ENCODE measurements around the gene LRRC3B. TPM values are rescaled to one million over a fixed set of nuclear protein-coding genes. Genes with fewer than 3 reads are reported as not detected.
"Not testable (repeated sequence)": the region's sequence is repeated elsewhere in the genome, so short reads cannot be mapped to it uniquely, and the experiment has no call there.

LRRC3B gene, protein sequence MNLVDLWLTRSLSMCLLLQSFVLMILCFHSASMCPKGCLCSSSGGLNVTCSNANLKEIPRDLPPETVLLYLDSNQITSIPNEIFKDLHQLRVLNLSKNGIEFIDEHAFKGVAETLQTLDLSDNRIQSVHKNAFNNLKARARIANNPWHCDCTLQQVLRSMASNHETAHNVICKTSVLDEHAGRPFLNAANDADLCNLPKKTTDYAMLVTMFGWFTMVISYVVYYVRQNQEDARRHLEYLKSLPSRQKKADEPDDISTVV
- not detected in 2 replicates for total RNA-seq (2014; rRNA removed; shearing (Covaris generic))

DNA sequence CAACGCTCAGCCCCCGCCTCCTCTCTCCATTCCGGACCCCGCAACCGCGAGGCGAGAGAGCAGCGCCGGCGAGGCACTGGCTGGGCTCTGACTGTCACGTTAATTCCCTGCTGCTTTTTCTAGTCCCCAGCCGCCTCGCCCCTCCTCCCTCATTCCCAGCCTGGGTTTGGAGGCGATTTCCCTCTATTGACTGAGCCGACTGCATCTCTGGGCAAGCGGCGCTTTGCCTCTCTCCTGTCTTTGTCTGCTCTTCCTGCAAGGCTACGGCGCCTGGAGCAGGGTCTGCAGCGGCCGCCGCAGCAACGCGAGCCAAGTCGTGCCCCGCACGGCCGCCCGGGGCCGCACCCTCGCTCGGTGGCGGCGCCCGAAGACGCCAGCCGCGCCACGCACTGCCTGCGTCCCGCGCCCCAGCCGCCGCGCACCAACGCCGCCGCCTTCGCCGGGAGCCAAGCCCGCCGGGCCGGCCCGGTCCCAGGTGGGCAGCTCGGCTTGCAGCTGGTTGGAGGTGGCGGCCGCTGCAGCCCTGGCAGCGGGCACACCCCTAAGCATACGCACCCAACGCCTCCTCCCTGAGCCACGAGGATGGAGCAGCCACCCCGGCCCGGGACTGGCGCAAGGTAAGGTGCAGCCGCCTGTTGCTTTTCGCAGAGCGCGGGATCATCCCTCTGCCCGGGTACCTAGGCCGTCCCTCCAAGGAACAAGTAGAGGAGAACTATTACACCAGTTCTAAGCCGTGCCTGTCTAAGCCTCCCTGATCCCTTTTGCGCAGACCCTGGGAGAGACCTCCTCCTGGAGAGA lies at the start of gene LRRC3B:
TSS of gene LRRC3B (plus strand) at position 152 of the 798 bp plus-strand sequence. CDS start 86,901 bp downstream, outside the sequence.
- DNase-seq (ENCODE audit: low read depth): no peak

DNA sequence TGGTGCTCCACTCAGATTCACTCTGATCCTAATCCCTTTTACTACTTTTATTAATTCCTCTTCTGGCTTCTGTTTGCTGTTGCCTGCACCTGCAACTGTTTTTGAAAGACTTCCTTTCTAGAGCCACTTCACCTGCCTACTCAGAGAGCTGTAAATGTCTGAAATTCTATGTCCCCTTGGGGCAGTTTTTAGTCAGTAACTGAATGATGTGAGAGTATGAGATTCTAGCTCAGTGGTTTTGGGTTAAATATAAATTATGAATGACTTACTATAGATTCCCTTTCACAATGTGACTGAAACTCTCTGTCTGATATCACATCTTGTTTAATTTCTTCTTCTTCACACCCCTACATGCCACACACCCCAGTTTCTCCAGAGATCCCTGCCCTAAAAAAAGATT lies 47.8 kb upstream of the LRRC3B start:
- DNase-seq (ENCODE audit: low read depth): no peak

DNA sequence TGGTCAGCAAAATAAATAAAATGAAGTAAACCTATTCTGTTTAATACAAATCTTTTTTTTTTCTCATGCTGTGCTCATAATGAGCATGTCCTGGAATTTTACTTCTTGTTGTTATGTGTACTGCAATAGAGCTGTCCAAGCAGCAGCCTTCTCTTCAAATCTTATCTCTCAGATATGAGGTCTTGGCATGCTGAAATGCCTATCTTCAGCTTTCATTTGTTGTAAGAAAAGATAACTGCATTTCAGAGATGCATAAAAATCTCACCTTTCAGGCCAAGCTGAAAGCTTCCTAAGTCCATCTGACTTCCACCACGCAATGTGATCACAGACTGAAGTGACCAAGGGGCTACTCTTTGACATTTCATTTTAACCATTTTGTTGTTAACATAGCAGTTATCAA lies 43.5 kb upstream of the LRRC3B start:
- no peak for DNase-seq (ENCODE audit: low read depth)

DNA sequence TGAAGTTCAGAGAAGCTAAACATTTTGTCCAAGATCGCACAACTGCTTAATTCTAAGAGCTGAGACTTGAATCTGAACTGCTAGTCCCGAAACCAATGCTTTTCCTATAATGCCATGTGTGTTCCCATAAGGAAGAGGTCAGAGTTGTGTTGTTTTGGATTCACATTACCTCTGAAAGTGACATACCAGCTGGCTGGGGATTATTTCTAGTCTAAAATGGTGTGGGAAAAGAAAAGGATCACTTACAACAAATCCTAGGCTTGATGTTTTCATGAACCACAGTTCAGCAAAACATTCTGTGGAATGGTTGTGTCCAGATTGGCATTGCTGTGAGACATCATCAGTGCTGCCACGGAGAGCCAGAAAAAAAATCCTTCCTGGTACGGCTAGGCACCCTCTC lies 35.0 kb upstream of the LRRC3B start:
- DNase-seq (ENCODE audit: low read depth): no peak

DNA sequence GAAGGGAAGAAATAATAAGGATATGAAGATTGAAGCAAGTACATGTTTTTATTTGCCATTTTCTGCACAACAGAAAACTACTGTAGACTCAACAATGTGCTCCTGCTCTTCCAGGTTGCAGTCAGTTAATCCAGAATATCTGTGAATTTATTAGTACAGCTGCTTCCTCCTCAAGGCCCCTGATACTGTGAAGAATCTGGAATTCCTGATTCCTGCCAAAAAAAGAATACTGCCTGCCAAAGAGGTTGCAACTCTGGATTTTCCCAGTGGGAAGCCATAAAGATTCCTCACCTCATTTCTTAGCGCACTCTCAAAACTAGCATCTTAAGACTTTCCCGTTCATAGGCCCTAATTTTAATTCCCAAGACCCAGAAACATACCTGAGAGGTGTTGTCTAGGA lies 33.6 kb upstream of the LRRC3B start:
- DNase-seq (ENCODE audit: low read depth): no peak

DNA sequence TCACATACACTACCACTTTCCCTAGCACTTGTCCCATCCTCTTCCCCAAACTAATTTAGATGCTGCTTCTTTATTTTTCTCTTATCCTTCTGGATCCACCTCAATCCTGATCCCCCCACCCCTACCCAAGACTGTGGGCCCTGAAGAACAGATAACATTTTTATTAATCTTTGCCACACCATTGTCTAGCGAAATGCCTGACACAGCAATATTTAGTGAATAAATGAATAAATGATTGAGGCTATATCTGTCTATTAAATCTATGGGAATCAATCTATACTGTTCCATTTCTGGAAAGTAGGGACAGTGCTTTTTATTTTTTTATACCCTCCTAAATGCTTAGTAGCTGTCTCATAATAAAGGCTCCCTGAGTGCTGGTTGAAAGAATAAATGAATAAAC lies 32.9 kb upstream of the LRRC3B start:
- no peak for DNase-seq (ENCODE audit: low read depth)

DNA sequence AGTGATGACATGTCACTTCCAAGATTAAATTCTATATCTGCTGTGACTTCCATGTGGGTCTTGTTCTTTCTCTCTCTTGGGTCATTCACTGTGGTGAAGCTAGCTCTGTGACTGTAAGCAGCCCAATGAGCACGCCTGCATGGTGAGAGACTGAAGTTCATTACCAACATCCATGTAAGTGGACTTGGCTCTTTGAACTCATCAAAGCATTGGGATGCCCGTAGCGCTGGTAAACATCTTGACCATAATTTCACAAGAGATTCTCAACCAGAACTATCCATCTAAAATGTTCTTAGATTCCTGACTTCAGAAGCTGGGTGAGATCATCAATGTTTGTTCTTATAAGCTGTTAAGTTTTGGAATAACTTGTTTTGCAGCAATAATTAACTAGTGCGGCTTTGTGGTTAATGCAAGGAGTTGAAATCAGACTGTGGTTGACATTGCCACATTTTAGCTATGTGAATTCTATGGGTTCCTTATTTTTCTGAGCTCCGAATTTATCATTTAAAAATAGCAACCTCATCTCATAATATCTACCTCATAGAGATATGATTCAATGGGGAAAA lies 31.6 kb upstream of the LRRC3B start:
- no peak for DNase-seq (ENCODE audit: low read depth)

DNA sequence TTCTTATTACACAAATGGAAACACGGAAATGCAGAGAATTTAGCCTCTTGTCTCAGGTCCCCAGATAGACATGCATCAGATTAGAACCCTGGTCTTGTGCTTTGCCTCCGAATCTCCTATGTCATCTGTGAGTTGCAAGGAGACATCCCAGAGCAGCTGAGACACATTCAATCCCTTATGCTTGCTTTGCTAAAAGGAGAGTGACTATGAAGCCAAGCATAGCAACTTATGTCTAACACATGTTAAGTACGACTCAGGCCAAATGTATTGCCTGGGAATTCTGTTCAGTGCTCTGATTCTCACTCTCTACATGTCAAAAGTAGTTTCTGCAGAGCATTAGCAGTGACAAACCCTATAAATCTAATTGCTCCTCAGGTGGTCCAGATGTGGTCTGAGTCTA lies 30.6 kb upstream of the LRRC3B start:
- no peak for DNase-seq (ENCODE audit: low read depth)

DNA sequence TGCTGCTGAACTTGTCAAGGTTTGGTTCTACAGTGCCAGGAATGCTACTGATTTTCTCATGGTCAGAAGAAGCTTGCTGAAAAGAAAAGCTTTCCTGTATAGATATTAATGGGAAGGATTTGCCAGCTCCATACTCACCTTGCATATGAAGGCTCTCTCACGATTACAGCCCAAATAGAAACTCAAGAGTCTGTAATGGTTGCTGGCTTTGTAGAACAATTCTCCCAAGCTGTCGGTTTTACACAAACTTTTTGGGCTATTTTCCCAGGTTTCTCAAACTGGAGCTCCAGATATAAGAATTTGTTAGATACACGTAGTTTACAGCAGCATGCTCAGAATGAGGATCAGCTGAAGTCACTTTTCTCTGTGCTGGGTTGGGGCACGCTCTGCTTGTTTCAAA lies 30.1 kb upstream of the LRRC3B start:
- no peak for DNase-seq (ENCODE audit: low read depth)

DNA sequence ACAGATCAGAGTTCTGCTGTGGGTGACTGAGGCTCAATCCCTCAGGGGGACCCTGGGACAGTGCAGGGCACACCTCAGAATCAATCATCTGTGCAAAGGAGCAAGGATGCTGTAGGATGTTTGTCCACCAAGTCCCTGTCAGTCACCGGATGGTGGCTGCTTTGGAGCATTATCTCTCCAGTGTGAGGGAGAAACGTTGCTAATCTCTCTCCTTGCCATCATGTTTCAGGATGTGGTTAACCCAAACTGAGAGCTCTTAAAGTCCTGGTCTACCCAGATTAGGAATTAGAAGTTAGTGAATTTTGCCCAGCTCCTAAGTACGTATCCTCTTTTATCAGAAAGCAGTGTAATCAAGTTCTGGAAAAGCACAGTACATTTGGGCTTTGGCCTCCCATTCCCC lies 26.2 kb upstream of the LRRC3B start:
- no peak for DNase-seq (ENCODE audit: low read depth)

DNA sequence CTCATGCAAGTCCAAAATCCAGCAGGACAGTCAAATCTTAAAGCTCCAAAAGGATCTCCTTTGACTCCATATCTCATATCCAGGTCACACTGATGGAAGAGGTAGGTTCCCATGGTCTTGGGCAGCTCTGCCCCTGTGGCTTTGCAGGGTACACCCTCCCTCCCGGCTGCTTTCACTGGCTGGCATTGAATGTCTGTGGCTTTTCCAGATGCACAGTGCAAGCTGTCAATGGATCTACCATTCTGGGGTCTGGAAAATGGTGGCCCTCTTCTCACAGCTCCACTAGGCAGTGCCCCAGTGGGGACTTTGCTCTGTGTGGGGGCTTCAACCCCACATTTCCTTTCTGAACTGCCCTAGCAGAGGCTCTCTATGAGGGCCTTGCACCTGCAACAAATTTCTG lies 19.3 kb upstream of the LRRC3B start:
- not testable (repeated sequence) for DNase-seq (ENCODE audit: low read depth)

DNA sequence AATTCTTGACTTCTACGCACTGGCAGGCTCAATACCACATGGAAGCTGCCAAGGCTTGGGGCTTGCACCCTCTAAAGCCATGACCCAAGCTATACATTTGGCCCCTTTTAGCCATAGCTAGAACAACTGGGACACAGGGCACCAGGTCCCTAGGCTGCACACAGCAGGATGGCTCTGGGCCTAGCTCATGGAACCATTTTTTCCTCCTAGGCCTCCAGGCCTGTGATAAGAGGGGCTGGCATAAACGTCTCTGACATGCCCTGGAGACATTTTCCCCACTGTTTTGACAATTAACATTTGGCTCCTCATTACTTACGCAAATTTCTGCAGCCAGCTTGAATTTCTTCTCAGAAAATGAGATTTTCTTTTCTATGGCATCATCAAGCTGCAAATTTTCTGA lies 18.8 kb upstream of the LRRC3B start:
- DNase-seq (ENCODE audit: low read depth): not testable (repeated sequence)

DNA sequence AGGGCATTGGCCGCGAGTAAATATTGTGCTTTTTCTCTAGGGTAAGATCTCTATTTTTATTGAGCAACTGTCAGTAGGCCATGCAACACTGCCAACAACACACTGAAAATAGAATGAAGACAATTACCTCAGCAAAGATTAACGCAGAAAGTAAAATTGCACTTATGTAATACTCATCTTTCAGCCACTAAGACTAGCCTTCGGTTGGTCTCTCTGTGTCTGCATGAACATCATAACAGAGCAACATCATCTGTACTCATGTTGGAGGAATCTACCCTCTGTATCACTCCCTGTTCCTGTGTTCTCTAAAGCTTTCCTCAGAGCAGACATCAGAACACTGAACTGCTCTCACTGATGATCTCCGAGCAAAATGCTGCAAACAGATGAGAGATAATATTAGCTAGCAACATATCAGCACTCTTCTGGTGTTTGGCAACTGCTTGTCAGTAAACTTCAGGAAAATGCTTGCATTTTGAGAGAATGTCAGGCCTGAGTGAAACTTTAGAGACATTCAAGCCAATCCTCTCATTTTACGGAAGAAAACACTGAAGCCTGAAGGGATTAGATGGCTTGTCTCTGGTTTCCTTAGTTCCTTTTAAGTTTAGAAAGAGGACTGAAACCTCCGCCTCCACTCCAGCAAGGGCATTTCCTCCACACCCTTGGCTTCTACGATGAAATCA lies 8.4 kb upstream of the LRRC3B start:
- no peak for DNase-seq (ENCODE audit: low read depth)

DNA sequence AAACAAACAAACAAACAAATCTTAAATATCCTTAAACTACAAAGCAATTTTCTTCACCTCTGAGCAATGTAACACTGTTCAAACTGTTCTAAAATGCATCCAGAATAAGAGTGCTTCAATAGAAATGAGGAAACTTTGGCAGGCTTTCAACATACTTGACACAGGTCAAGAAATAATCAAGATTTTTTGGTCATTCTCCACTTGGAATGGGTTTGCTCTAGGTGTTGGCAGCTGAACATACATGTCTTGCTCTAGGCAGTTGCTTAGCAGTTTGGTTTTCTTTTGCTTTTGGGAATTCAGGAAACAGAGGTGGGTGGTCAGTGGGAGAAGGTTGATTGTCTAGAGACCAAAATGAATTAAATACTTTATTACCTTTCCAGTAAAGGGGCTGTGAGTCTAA lies 1.4 kb upstream of the LRRC3B start:
- no peak for DNase-seq (ENCODE audit: low read depth)

DNA sequence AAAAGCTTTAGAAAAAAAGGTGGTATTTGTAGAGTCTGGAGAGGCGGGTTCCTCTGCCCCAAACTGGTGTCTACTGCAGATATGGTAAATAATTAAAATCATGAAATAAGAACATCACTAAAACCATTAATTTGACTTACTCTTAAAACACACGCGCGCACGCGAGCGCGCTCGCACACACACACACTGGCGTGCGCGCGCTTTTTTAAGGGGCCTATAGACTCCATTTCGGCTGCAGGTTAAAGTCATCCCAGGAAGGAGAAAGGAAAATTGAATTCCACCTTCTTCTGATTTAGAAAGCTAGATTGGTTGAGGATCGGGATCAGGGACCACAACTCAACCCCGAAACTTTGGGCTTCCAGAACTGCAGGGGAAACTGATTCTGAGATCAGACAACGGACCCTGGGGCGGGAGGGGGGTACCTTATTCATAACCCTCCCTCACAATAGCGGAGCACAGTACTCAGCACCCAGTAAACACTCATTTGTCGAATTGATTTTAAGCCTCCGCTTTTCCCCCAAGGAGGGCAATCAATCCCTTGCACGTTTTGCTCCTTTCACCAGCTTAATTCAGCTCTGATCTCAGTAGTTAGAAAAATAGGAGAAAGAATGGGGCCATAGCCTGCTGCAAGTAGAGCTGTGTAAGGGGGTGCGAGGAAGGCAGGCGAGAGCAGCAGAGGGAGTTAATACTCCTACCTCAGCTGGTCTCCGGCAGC lies 509 bp upstream of the LRRC3B start:
- no peak for DNase-seq (ENCODE audit: low read depth)

DNA sequence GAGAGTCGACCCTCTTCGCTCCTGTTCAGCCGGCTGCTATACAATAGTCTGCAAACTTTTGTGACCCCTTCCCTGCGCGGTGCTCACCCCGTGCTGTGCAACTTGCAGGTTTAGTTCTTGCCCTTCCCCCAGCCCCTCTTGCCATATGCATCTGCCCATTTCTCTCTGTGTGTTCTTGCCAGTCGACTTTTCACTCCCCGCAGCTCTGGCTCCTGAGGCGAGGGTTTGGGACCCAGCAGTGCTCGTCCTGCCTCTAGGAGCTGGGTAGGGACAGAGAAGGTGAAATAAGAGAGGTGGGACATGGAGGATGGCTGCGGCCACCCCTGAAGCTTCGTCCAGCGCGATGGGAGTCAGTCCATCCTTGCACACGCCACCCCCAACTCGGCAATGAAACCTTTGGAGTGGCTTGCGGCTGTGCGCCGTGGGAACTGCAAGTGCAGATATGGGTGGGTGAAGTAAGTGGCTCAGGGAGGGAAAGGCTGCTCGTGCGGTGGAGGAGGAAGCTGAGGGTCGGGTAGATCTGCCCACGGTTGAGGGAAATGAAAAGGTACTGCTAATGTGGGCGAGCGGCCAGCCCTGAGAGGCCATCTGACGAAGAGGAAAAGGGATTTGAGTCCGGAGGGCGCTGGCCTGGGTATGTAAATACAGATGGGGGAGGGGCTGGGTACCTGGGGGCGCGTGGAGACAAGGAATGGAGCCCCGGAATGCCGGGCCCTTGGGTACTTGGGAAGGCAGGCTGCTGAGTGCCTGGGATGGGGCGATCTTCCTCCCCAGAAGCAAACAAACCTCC lies 1.0 kb downstream of the LRRC3B start:
- DNase-seq (ENCODE audit: low read depth): no peak

DNA sequence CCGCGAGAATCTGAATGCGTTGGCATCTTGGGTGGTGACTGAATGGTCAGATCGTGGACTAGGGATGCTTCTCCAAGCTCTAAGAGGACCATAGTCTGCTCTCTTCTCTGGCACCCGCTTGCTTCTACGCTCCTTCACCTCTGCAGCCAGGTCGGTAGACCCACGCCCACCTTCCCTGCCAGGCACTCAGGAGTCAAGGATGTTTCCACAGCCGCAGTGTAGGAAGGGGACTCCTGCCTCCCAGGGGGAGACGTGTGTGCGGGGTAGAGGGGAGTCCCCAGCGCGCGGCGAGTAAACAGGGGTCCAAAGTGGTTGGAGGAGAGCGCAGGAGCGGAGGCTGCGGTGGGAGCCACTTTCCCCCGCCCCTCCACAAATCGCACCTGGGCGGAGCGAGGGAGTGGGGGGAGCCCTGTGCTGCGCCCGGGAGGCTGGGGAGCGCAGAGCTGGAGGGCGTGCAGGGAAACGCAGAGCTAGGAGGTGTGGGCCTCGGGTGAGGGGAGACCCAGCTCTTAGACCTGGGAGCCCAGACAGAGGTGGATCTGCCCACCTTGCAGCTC lies 1.7 kb downstream of the LRRC3B start:
- no peak for DNase-seq (ENCODE audit: low read depth)

DNA sequence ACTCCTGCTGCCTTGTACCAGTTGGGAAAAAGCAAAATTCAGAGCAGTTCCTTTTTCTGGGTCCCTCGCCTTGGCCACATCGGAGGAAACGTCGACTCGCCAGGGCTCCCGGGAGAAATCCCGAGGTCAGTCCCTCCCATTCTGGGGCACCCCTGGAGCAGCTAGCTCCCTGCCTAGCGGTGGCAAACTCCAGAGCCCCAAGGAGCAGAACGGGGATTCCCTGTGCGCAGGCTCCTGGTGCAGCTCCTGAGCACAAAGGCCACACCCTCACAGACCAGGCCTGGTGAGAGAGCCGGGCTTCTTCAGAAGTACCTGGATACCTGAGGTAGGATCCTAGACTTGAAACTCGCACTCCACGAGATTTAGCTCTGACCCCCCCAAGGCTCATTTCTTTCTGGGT lies 2.6 kb downstream of the LRRC3B start:
- DNase-seq (ENCODE audit: low read depth): no peak

DNA sequence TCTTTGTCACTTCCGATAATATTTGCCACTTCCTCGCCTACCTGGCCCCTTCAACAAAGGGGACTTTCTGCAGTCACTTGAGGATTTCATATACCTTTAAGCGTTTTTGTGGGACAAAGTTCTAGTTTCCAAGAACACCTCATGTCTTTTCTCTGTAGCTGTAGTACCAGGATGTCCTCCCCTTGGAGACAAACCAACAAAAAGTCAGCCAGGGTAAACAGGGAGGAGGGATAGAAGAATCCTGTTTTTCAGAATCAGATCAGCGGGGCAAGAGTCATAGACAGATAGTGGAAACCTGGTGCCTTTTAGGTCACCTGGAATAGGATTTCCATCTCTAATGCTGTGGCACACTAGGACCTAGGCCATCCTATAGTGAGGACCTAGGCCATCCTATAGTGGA lies 4.5 kb downstream of the LRRC3B start:
- DNase-seq (ENCODE audit: low read depth): no peak

DNA sequence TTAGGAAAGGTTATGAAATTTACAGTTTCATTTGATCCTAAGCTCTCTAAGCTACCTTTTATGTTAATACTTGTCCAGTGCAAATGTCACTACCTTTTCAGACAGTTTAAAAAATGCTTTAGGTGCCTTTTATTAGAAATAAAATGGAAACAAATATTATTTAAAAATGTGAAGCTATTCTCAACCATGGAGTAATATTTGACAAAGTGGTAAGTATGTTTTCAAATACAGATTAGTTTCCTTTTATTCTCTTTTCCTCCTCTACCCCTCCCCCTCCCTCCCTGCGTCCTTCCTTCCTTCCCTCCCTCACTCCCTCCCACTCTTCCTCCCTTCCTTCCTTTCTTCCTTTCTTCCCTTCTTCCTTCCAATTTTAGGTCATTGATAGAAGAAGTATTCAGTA lies 6.3 kb downstream of the LRRC3B start:
- DNase-seq (ENCODE audit: low read depth): no peak

Data from RPMI7951 (cell line).